Right cardiac atrium (tissue), 5 donors: ENCODE results near the gene SMIM10. TPM values are rescaled to one million over a fixed set of nuclear protein-coding genes. Genes with fewer than 3 reads are reported as not detected.

Experiments used
- ATAC-seq, 2 donors: fragments of 200-7000 bp; cut with Tn5 transposase; one replicate each; pipeline versions ENCODE4 v1.8.0 to v1.9.1; 2020; ENCODE audit warnings: moderate library complexity in 2 of 2, mild to moderate bottlenecking in 1 of 2
- DNase-seq, 3 donors: peaks; one replicate each; pipeline ENCODE4 v3.0.0-alpha.2; 2020
- H3K27ac ChIP-seq: one replicate; pipeline ENCODE4 v1.5.1; 2013; ENCODE audit warnings: mild to moderate bottlenecking, low read length, control low read depth, moderate library complexity
- H3K27me3 ChIP-seq: one replicate; pipeline ENCODE4 v1.6.1; 2013; ENCODE audit not compliant: control insufficient read depth, insufficient read depth
- H3K4me1 ChIP-seq: one replicate; pipeline ENCODE4 v1.6.1; 2013; ENCODE audit warnings: low read length; ENCODE audit not compliant: control insufficient read depth, insufficient read depth
- H3K4me3 ChIP-seq: one replicate; pipeline ENCODE4 v1.5.1; 2013; ENCODE audit warnings: low read length, control low read depth
- H3K9me3 ChIP-seq: one replicate; pipeline ENCODE4 v1.6.1; 2013; ENCODE audit warnings: low read length; ENCODE audit not compliant: control insufficient read depth
- WGBS: extraction: QIAGEN DNeasy Blood & Tissue Kit; methylation state at CpG from one replicate; pipeline ENCODE4 v1.1.7; 2013; 5-methylcytosine and 5-hydroxymethylcytosine counted together
- intact Hi-C, 4 donors: fragments of 100-400 bp; cut with DNase I; formaldehyde crosslinking; loops; one replicate each; pipeline versions ENCODE4 v1.11.0 to v1.14.0; 2022 to 2023
- polyA plus RNA-seq: library from polyadenylated mRNA; stranded (reverse); fragments of 200-250 nt; gene quantifications from one replicate; pipeline ENCODE4 v1.2.3, GENCODE V29; 2013
- total RNA-seq, 4 donors: library from RNA; stranded (reverse); fragmentation: NEBNext Ultra II Directional; extraction: Animal tissue kit (Norgen Biotek cat#: 25700); gene quantifications; one replicate each; pipeline ENCODE4 v1.2.1, GENCODE V29; 2021
- donor health status: healthy with polysubstance abuse.
- donor health status: DM: no; HTN: yes; CAD: no.
- donor health status: DM: no; HTN: no; CAD: no.
- donor health status: DM: no; HTN: yes; CAD: no; lungs with severe emphysema.
- donor health status: DM: yes; HTN: yes; CAD: no.

The SMIM10 gene
- total and polyA plus RNA-seq, 5 donors = 5.7 to 12.6 (median 9.8) TPM

DNA sequence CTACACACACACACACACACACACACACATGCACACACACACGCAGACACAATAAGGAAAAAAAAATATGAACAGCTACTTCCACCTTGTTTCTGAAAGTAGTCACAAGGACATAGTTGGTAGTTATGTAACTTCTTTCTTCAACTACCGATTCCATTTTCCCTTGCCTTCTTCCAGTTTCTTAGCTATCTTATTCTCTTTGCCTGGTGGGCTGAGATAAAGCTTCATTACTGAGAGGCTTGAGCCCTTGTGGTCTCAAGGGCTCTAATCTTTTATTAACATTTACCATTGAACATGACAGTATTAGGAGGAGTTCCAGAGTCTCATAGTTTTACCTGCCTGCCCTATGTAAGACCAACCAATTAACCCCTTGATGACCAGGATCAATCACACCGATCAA lies 8.9 kb upstream of the SMIM10 start:
- Histone ChIP-seq H3K9me3 (no peaks in the 10 kb centered on the region), H3K27ac (no peak overlapping the region), H3K4me3 (no peak overlapping the region), H3K27me3 (no peaks in the 10 kb centered on the region), H3K4me1 (no peaks in the 10 kb centered on the region)
- intact Hi-C loops = no loop called here
- no peak for ATAC-seq
- 81% methylated on average over 3 of the region's 3 CpGs for WGBS
- no peak for DNase-seq

DNA sequence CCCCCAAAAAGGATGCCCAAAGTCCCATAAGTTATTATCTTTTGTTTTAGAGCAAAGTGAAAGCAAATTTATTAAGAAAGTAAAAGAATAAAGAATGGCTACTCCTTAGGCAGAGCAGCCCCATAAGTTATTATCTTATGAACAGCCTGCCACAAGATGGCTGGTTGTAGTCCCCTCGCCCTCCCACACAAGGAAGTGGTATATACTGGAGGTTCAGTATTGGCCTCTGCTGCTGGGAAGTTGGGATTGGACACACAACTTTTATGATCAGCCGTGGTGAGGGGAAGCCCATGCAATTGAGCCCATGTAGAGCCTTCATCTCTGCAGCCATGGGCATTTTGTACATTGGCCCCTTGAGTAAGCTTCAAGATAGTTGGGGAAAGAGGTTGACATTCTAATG lies 8.0 kb upstream of the SMIM10 start:
- no peak for ATAC-seq
- no peaks in the 10 kb centered on the region for H3K4me1 ChIP-seq
- H3K27me3 ChIP-seq = no peaks in the 10 kb centered on the region
- no peaks in the 10 kb centered on the region for H3K9me3 ChIP-seq
- H3K4me3 ChIP-seq = no peak overlapping the region
- no peak overlapping the region for H3K27ac ChIP-seq
- 100% methylated on average over 2 of the region's 2 CpGs for WGBS
- intact Hi-C loops = no loop called here
- no peak for DNase-seq

- H3K4me3 ChIP-seq = no peak overlapping the region
- H3K4me1 ChIP-seq = no peaks in the 10 kb centered on the region
- H3K27me3 ChIP-seq = no peaks in the 10 kb centered on the region
- H3K9me3 ChIP-seq = no peaks in the 10 kb centered on the region
- intact Hi-C loops = no loop called here
- ATAC-seq (no peak), DNase-seq (no peak)
- WGBS = 94% methylated on average over 4 of the region's 4 CpGs
- no peak overlapping the region for H3K27ac ChIP-seq
Observed at GRCh38 chrX:134985479-134985878, 5.3 kb upstream of the SMIM10 start.

- H3K27ac ChIP-seq = no peak overlapping the region
- H3K4me3 ChIP-seq = peak overlapping the region; percentile 68
- DNase-seq (no peak), ATAC-seq (peak in 1 of 2 donors; percentile 6)
- no peaks in the 10 kb centered on the region for H3K9me3 ChIP-seq
- H3K27me3 ChIP-seq = no peaks in the 10 kb centered on the region
- no peaks in the 10 kb centered on the region for H3K4me1 ChIP-seq
- 47% methylated on average over 4 of the region's 4 CpGs for WGBS
- intact Hi-C loops = no loop called here
Observed at GRCh38 chrX:134990475-134990800, 353 bp upstream of the SMIM10 start.

- ATAC-seq = no peak
- no peak for DNase-seq
- 77% methylated on average over 1 of the region's 1 CpG for WGBS
- Histone ChIP-seq H3K4me3 (no peak overlapping the region), H3K4me1 (no peaks in the 10 kb centered on the region), H3K27me3 (no peaks in the 10 kb centered on the region), H3K9me3 (no peaks in the 10 kb centered on the region), H3K27ac (no peak overlapping the region)
- intact Hi-C loops = no loop called here
Observed at GRCh38 chrX:134997646-134998045, 6.9 kb downstream of the SMIM10 start.

DNA sequence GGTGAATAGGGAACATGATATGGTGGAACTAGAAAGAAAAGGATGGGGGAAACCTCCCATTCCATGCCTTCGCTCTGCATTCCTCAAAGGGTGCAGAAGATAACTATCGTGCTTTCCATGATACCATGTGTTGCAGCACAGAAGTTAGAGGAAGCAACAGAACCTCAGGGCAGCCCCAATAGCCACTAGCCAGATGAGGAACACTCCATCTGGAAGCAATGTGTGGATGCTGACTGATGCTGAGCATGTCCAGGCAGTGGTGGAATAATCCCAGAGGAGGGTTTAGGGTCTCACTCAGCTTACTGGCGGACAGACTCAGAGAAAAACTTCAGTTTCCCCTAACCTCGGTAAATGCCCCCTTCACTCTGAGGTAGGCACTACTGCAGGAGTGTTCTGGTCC lies 7.5 kb downstream of the SMIM10 start:
- no peak overlapping the region for H3K4me3 ChIP-seq
- intact Hi-C loops = no loop called here
- DNase-seq = no peak
- WGBS = 86% methylated on average over 4 of the region's 4 CpGs
- no peaks in the 10 kb centered on the region for H3K27me3 ChIP-seq
- ATAC-seq = no peak
- no peaks in the 10 kb centered on the region for H3K4me1 ChIP-seq
- H3K9me3 ChIP-seq = no peaks in the 10 kb centered on the region
- H3K27ac ChIP-seq = no peak overlapping the region

GRCh38 chrX:134999469-134999868 lies 8.7 kb downstream of the SMIM10 start:
- WGBS = 19% methylated on average over 4 of the region's 4 CpGs
- no peaks in the 10 kb centered on the region for H3K27me3 ChIP-seq
- DNase-seq (no peak), ATAC-seq (peak; percentile 34)
- peak overlapping the region; percentile 13 for H3K27ac ChIP-seq
- H3K4me1 ChIP-seq = no peaks in the 10 kb centered on the region
- no peak overlapping the region for H3K4me3 ChIP-seq
- intact Hi-C loops = no loop called here
- no peaks in the 10 kb centered on the region for H3K9me3 ChIP-seq

DNA sequence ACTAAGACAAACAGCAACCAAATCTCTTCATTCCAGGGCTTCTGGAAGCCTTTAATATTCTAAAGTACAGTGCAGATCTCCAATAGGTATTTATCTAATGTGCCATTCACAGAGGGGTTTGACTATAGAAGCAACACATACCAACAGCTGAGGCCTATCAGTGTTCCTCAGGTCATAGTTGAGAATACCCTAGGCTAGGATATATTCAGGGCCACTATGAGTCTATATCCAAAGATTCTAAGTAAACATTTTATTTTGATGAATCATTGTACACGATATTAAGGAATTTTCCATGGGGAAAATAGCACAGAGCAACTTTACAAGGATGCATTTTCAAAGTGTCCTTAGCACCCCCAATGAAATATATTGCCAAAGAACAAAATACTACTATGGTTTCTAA lies 9.7 kb downstream of the SMIM10 start:
- Histone ChIP-seq H3K4me1 (no peaks in the 10 kb centered on the region), H3K27me3 (no peaks in the 10 kb centered on the region), H3K4me3 (no peak overlapping the region), H3K9me3 (no peaks in the 10 kb centered on the region), H3K27ac (no peak overlapping the region)
- ATAC-seq (no peak), DNase-seq (no peak)
- intact Hi-C loops = no loop called here
- 37% methylated on average over 1 of the region's 1 CpG for WGBS

- Histone ChIP-seq H3K9me3 (no peaks in the 10 kb centered on the region), H3K27ac (peak overlapping the region; percentile 36), H3K4me3 (peak overlapping the region; percentile 45), H3K27me3 (no peaks in the 10 kb centered on the region), H3K4me1 (no peaks in the 10 kb centered on the region)
- ATAC-seq (peak; percentile 98 to 99), DNase-seq (peak; percentile 91 to 96 (median 96))
- intact Hi-C loops = no loop called here
- under 1% methylated on average over 35 of the region's 35 CpGs for WGBS
Observed at GRCh38 chrX:135003876-135004623, 13.3 kb downstream of the SMIM10 start.

GRCh38 chrX:135006187-135006586 lies 15.4 kb downstream of the SMIM10 start:
- ATAC-seq (no peak), DNase-seq (no peak)
- Histone ChIP-seq H3K4me3 (no peak overlapping the region), H3K27ac (no peak overlapping the region), H3K4me1 (no peaks in the 10 kb centered on the region), H3K9me3 (no peaks in the 10 kb centered on the region), H3K27me3 (no peaks in the 10 kb centered on the region)
- 92% methylated on average over 4 of the region's 4 CpGs for WGBS
- intact Hi-C loops = no loop called here

GRCh38 chrX:135009057-135009610 lies 18.3 kb downstream of the SMIM10 start:
- no peak for ATAC-seq

GRCh38 chrX:135009838-135010237 lies 19.0 kb downstream of the SMIM10 start:
- 74% methylated on average over 4 of the region's 4 CpGs for WGBS
- Histone ChIP-seq H3K4me1 (no peaks in the 10 kb centered on the region), H3K27ac (no peak overlapping the region), H3K9me3 (no peaks in the 10 kb centered on the region), H3K27me3 (no peaks in the 10 kb centered on the region), H3K4me3 (no peak overlapping the region)
- ATAC-seq (no peak), DNase-seq (no peak)
- intact Hi-C loops = no loop called here

More at GRCh38 chrX:135009057-135009610, 18.3 kb downstream of the SMIM10 start:
- H3K27me3 ChIP-seq = no peaks in the 10 kb centered on the region
- intact Hi-C loops = no loop called here
- no peak for DNase-seq
- H3K4me1 ChIP-seq = no peaks in the 10 kb centered on the region
- no peak overlapping the region for H3K4me3 ChIP-seq
- no peak overlapping the region for H3K27ac ChIP-seq
- WGBS = 91% methylated on average over 1 of the region's 1 CpG
- H3K9me3 ChIP-seq = no peaks in the 10 kb centered on the region
